MCF 10A (cell line): ENCODE data around the gene CD99. TPM values are rescaled to one million over a fixed set of nuclear protein-coding genes. Genes with fewer than 3 reads are reported as not detected.
"Not testable (repeated sequence)": the region's sequence is repeated elsewhere in the genome, so short reads cannot be mapped to it uniquely, and the experiment has no call there.

Source experiments
- BruUV-seq: library from RNA; stranded (reverse); fragments of 400-500 nt; replicated peaks from 2 replicates; lab custom pipeline; 2021; lab: Mats Ljungman, UMichigan
- CTCF ChIA-PET: fragments of 300-600 bp; sonication (Branson Sonifier 250); formaldehyde crosslinking; extraction: SDS; loops from one replicate; lab custom pipeline; 2021; ENCODE audit warnings: antibody characterized with exemption, inconsistent platforms; lab: Yijun Ruan, JAX
- POLR2A ChIA-PET: fragments of 300-600, 350-650 bp; sonication (Branson Sonifier 250); formaldehyde crosslinking; extraction: SDS; loops from one replicate; lab custom pipeline; 2020; ENCODE audit warnings: antibody characterized with exemption, inconsistent platforms; lab: Yijun Ruan, JAX
- DNase-seq: peaks from one replicate; pipeline ENCODE4 v3.0.0-alpha.2; 2018; ENCODE audit not compliant: unreplicated experiment
- H3K27ac Mint-ChIP-seq: one replicate; pipeline ENCODE4 v1.8.0; 2022; ENCODE audit warnings: mild to moderate bottlenecking, low read depth, mixed read lengths; ENCODE audit not compliant: unreplicated experiment
- H3K27me3 Mint-ChIP-seq: one replicate; pipeline ENCODE4 v1.8.0; 2022; ENCODE audit warnings: mixed read lengths; ENCODE audit not compliant: insufficient read depth, unreplicated experiment
- H3K36me3 Mint-ChIP-seq: one replicate; pipeline ENCODE4 v1.8.0; 2022; ENCODE audit warnings: mild to moderate bottlenecking, moderate library complexity, mixed read lengths; ENCODE audit not compliant: insufficient read depth, unreplicated experiment
- H3K4me1 Mint-ChIP-seq: one replicate; pipeline ENCODE4 v1.8.0; 2022; ENCODE audit warnings: mixed read lengths; ENCODE audit not compliant: insufficient read depth, unreplicated experiment
- H3K4me3 Mint-ChIP-seq: one replicate; pipeline ENCODE4 v1.8.0; 2022; ENCODE audit warnings: mild to moderate bottlenecking, moderate library complexity, mixed read lengths; ENCODE audit not compliant: unreplicated experiment
- H3K9me3 Mint-ChIP-seq: one replicate; pipeline ENCODE4 v1.8.0; 2022; ENCODE audit warnings: mixed read lengths; ENCODE audit not compliant: unreplicated experiment
- CTCF ChIP-seq: fragments of 200-600 bp; IDR thresholded peaks from one replicate; pipeline ENCODE4 v1.8.0; 2022; ENCODE audit warnings: antibody characterized with exemption, mild to moderate bottlenecking; ENCODE audit not compliant: unreplicated experiment
- intact Hi-C: fragments of 100-400 bp; cut with micrococcal nuclease; formaldehyde crosslinking; loops from 2 replicates; pipeline ENCODE4 v1.14.1; 2022
- total RNA-seq: library from RNA; stranded (reverse); gene quantifications from 2 replicates; pipeline ENCODE4 v1.2.3, GENCODE V29; 2022

Gene CD99
- total RNA-seq, 1 experiment from 2014 or later, result 176 TPM

GRCh38 chrX:2766906-2767305 is 75.8 kb downstream of the CD99 start:
- H3K27ac Mint-ChIP-seq, result no peak overlapping the region
- DNase-seq, result no peak
- H3K27me3 Mint-ChIP-seq, result no peaks in the 10 kb centered on the region
- ChIA-PET CTCF (no interaction called here), POLR2A (no interaction called here)
- no TSS peak for BruUV-seq
- H3K4me1 Mint-ChIP-seq, result no peaks in the 10 kb centered on the region
- H3K36me3 Mint-ChIP-seq, result no peaks in the 10 kb centered on the region
- intact Hi-C loops, result no loop called here
- no peak overlapping the region for H3K4me3 Mint-ChIP-seq
- TF ChIP-seq CTCF, result no peak
- H3K9me3 Mint-ChIP-seq, result no peaks in the 10 kb centered on the region

DNA sequence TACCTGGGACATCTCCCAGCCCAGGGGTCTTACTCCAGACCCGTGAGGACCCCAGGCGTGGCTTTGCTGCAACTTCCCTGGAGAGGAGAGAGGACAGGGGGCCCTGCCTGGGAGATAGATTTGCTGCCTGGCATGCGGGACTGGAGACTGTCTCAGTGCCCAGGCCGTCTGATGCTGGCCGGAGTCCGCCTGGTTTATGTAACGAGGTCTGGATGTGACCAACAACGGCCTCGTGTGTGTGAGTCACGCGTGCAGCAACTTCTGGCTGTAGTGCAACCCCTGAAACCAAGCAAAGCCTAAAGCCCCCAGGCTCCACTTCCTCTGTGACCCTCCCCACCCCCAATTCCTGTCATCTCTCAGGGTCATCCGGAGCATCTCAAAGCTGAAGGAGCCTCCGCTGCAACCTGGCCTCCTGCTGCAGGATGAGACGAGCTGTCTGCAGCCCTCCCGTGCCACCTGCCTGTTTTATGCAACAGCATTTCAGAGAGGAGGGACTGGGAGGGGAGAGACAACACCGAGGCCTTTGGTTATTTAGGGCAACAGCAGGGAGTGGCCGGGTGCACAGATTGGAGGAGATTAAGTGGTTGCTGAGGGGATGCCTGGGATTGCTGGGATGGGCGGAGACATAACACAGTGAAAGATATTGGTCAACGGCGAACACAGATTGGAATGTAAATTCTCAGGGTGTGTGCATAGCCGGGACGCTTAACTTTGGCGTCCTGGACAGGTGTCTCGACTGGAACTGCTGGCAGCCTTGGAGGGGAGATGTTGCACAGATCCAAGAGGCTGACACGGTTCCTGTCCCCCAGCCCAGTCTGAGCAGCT is 76.7 kb downstream of the CD99 start:
- no peaks in the 10 kb centered on the region for H3K36me3 Mint-ChIP-seq
- H3K27me3 Mint-ChIP-seq, result peaks cover 3% of the 10 kb centered on the region
- POLR2A ChIA-PET, result no interaction called here
- no peaks in the 10 kb centered on the region for H3K9me3 Mint-ChIP-seq
- CTCF ChIA-PET, result no interaction called here
- H3K4me3 Mint-ChIP-seq, result no peak overlapping the region
- TF ChIP-seq CTCF, result no peak
- BruUV-seq, result no TSS peak
- intact Hi-C loops, result no loop called here
- peak; percentile 26 for DNase-seq
- no peak overlapping the region for H3K27ac Mint-ChIP-seq
- H3K4me1 Mint-ChIP-seq, result no peaks in the 10 kb centered on the region

GRCh38 chrX:2769615-2770014 is 78.5 kb downstream of the CD99 start:
- intact Hi-C loops, result no loop called here
- no peak for TF ChIP-seq CTCF
- H3K4me1 Mint-ChIP-seq, result no peaks in the 10 kb centered on the region

GRCh38 chrX:2773166-2774055 is 82.3 kb downstream of the CD99 start:
- peaks cover 26% of the 10 kb centered on the region for H3K27me3 Mint-ChIP-seq
- H3K27ac Mint-ChIP-seq, H3K9me3 Mint-ChIP-seq, DNase-seq, H3K4me1 Mint-ChIP-seq, H3K4me3 Mint-ChIP-seq, BruUV-seq, H3K36me3 Mint-ChIP-seq, CTCF ChIA-PET, POLR2A ChIA-PET, intact Hi-C loops: not testable (repeated sequence)

More at GRCh38 chrX:2769615-2770014, 78.5 kb downstream of the CD99 start:
- H3K4me3 Mint-ChIP-seq, result no peak overlapping the region
- no peaks in the 10 kb centered on the region for H3K9me3 Mint-ChIP-seq
- BruUV-seq, result no TSS peak
- H3K27ac Mint-ChIP-seq, result no peak overlapping the region
- POLR2A ChIA-PET, result no interaction called here
- CTCF ChIA-PET, result no interaction called here
- no peaks in the 10 kb centered on the region for H3K36me3 Mint-ChIP-seq
- DNase-seq, result no peak
- H3K27me3 Mint-ChIP-seq, result peaks cover 21% of the 10 kb centered on the region
